Esophagus squamous epithelium (tissue), 4 donors: Measurements from ENCODE around the gene TMEM184B.

Experiments
- POLR2A ChIP-seq, 4 donors: fragments of 450-650 bp; IDR thresholded peaks; one replicate each; pipeline ENCODE4 v1.6.1; 2017; ENCODE audit warnings: antibody characterized with exemption in 4 of 4, mild to moderate bottlenecking in 4 of 4, moderate library complexity in 3 of 4
- TF ChIP-seq, protein P1 (sequence below), 6 experiments: fragments of 450-650 bp in 4 of 6; fragments of 200-600 bp in 2 of 6; sonication (generic) in 2 of 6; IDR thresholded peaks; one replicate each; pipeline ENCODE4 v1.5.1; 2016 to 2019; ENCODE audit warnings: antibody characterized with exemption in 6 of 6, mild to moderate bottlenecking in 4 of 6, moderate library complexity in 4 of 6

DNA sequence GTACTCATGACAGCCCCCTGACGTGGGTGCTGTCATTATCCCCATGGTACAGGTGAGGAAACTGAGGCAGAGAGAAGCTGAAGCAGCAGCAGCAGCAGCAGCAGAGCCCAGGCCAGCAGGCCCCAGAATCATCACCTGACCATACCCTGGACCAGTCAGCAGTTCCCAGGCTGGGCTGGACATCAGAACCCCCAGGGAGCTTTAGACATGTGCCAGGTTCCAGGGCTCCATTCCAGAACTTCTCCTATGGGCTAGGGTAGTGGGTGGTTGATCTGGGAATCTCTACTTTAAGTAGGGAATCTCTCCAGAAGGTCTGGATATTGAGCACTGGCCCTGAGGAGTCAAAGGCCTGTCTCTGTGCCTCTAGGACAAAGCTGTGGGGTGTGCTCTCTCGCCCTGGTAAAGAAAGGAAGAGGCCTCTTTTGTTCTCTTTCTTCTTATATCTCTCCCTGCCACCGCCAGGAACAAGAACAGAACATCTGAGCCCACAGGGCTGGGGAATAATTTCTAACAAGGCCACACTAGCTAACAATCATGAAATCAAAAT lies 44.4 kb downstream of the TMEM184B start:
- TF ChIP-seq, protein P1, sequence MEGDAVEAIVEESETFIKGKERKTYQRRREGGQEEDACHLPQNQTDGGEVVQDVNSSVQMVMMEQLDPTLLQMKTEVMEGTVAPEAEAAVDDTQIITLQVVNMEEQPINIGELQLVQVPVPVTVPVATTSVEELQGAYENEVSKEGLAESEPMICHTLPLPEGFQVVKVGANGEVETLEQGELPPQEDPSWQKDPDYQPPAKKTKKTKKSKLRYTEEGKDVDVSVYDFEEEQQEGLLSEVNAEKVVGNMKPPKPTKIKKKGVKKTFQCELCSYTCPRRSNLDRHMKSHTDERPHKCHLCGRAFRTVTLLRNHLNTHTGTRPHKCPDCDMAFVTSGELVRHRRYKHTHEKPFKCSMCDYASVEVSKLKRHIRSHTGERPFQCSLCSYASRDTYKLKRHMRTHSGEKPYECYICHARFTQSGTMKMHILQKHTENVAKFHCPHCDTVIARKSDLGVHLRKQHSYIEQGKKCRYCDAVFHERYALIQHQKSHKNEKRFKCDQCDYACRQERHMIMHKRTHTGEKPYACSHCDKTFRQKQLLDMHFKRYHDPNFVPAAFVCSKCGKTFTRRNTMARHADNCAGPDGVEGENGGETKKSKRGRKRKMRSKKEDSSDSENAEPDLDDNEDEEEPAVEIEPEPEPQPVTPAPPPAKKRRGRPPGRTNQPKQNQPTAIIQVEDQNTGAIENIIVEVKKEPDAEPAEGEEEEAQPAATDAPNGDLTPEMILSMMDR (IDR thresholded peaks at IDR 0.05) = no peak
- TF ChIP-seq POLR2A (IDR thresholded peaks at IDR 0.05) = no peak
